Activated naive CD4-positive, alpha-beta T cell treated with anti-CD3 and anti-CD28 coated beads, Interleukin-2, amount 50 U/mL, for 16 hours (primary cell): ENCODE measurements around the gene COPZ2.

Experiments
- DNase-seq: peaks from one replicate; pipeline ENCODE4 v3.0.0-alpha.2; 2020

The COPZ2 gene

GRCh38 chr17:47982645-47983390 lies 54.8 kb downstream of the COPZ2 start:
- no peak for DNase-seq

GRCh38 chr17:47982091-47982617 lies 55.4 kb downstream of the COPZ2 start:
- no peak for DNase-seq

DNA sequence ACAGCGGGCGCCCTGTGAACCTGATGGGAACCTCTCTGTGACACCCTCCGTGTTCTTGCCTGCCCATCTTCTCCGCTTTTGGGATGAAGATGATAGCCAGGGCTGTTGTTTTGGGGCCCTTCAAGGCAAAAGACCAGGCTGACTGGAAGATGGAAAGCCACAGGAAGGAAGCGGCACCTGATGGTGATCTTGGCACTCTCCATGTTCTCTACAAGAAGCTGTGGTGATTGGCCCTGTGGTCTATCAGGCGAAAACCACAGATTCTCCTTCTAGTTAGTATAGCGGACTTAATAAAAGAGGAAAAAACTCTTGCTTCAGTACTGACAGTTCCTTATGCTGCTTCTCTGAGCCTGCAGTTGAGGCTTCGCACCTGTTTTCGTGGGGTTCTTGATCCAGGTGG lies 56.1 kb downstream of the COPZ2 start:
- DNase-seq = no peak

GRCh38 chr17:47980541-47980940 lies 57.1 kb downstream of the COPZ2 start:
- no peak for DNase-seq

DNA sequence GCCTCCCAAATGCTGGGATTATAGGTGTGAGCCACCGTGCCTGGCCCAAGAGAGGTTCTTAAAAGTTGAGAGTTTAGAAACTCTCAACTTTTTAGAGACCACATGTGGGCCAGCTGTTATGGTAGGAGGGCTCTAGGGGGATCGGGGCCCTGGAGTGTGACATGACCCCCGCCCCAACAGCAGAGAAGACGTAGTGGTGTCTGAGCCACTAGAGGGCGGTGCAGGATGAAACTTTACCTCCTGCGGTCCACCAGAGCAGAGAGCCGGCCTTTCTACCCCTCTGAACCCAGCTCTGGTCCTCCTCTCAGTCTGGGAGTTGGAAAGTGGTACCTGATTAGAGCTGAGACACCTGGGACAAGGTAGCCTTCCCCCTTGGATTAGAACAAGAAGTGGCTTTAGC lies 59.3 kb downstream of the COPZ2 start:
- peak; percentile 49 for DNase-seq
